Measurements from ENCODE around the gene ARHGAP8. TPM values are rescaled to one million over a fixed set of nuclear protein-coding genes. Genes with fewer than 3 reads are reported as not detected.

ARHGAP8 gene
- total and polyA plus RNA-seq, 2 experiments from 2014 or later: 62.8 to 64.9 TPM

DNA sequence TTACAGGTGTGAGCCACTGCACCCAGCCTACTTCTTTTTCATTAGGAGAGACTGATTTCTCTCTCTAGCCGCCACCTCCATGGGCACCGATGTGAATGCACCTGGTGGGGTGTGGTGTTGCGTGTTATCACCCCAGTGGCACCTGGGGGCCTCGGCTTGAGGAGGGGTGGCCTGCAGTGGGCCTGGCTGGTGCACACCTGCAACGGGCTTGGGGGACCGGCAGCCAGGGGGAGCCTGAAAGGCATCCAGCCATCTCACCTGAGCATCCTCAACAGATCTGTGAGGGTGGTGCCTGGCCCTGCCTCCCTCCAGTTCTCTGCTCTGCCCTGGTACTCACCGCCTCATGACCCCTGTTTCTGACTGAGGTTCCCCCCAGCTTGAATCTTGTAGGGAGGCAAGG lies 108.9 kb downstream of the ARHGAP8 start:
- Histone ChIP-seq H3K27ac (ENCODE audit: low read depth) (no peak overlapping the region), H3K4me2 (no peak overlapping the region), H3K4me3 (no peak overlapping the region), H3K9me2 (ENCODE audit: insufficient read depth) (no peaks in the 10 kb centered on the region), H3K36me3 (ENCODE audit: insufficient read depth) (no peaks in the 10 kb centered on the region), H3K27me3 (ENCODE audit: insufficient read depth) (no peaks in the 10 kb centered on the region), H3K79me2 (replicated peaks; ENCODE audit: insufficient read depth) (no peaks in the 10 kb centered on the region), H4K20me1 (replicated peaks; ENCODE audit: insufficient read depth) (no peaks in the 10 kb centered on the region), H3K4me1 (ENCODE audit: insufficient read depth) (no peaks in the 10 kb centered on the region), H2AFZ (no peak overlapping the region), H3F3A (replicated peaks; ENCODE audit: low read depth) (no peaks in the 10 kb centered on the region)
- Mint-ChIP-seq H3K4me3 (no peak overlapping the region), H3K9me3 (no peaks in the 10 kb centered on the region; the same call in 2 of the 3 replicates), H3K36me3 (ENCODE audit: low read depth) (peaks cover 38% of the 10 kb centered on the region), H3K27me3 (ENCODE audit: insufficient read depth, low read depth, poor library complexity) (peaks cover 14% of the 10 kb centered on the region), H3K4me1 (peaks cover 4% of the 10 kb centered on the region; the same call in 2 of the 3 replicates), H3K27ac (no peak overlapping the region)
- ATAC-seq (no peak), DNase-seq (ENCODE audit: low spot score) (no peak)
- TF ChIP-seq ZNF331 (CRISPR knock-in tag; IDR thresholded peaks at IDR 0.05; ENCODE audit: low read depth) (no peak), ZNF114 (CRISPR knock-in tag; IDR thresholded peaks at IDR 0.05) (no peak)
- TF ChIP-seq, protein P1, sequence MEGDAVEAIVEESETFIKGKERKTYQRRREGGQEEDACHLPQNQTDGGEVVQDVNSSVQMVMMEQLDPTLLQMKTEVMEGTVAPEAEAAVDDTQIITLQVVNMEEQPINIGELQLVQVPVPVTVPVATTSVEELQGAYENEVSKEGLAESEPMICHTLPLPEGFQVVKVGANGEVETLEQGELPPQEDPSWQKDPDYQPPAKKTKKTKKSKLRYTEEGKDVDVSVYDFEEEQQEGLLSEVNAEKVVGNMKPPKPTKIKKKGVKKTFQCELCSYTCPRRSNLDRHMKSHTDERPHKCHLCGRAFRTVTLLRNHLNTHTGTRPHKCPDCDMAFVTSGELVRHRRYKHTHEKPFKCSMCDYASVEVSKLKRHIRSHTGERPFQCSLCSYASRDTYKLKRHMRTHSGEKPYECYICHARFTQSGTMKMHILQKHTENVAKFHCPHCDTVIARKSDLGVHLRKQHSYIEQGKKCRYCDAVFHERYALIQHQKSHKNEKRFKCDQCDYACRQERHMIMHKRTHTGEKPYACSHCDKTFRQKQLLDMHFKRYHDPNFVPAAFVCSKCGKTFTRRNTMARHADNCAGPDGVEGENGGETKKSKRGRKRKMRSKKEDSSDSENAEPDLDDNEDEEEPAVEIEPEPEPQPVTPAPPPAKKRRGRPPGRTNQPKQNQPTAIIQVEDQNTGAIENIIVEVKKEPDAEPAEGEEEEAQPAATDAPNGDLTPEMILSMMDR (conservative IDR thresholded peaks at IDR 0.05; ENCODE audit: low read depth in 2 of 2): 0 out of 4 replicates have a peak, but pooled peaks of 1 of the 2 experiments have one; percentile 25

DNA sequence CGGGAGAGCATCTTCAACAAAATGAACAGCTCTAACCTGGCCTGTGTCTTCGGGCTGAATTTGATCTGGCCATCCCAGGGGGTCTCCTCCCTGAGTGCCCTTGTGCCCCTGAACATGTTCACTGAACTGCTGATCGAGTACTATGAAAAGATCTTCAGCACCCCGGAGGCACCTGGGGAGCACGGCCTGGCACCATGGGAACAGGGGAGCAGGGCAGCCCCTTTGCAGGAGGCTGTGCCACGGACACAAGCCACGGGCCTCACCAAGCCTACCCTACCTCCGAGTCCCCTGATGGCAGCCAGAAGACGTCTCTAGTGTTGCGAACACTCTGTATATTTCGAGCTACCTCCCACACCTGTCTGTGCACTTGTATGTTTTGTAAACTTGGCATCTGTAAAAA lies 109.9 kb downstream of the ARHGAP8 start:
- Histone ChIP-seq H3K27ac (ENCODE audit: low read depth) (no peak overlapping the region), H2AFZ (no peak overlapping the region), H3K4me2 (no peak overlapping the region), H3K4me3 (no peak overlapping the region), H3K4me1 (ENCODE audit: insufficient read depth) (no peaks in the 10 kb centered on the region), H3K79me2 (replicated peaks; ENCODE audit: insufficient read depth) (no peaks in the 10 kb centered on the region), H3F3A (replicated peaks; ENCODE audit: low read depth) (no peaks in the 10 kb centered on the region), H3K36me3 (ENCODE audit: insufficient read depth) (no peaks in the 10 kb centered on the region), H3K9me2 (ENCODE audit: insufficient read depth) (no peaks in the 10 kb centered on the region), H3K27me3 (ENCODE audit: insufficient read depth) (no peaks in the 10 kb centered on the region), H4K20me1 (replicated peaks; ENCODE audit: insufficient read depth) (no peaks in the 10 kb centered on the region)
- H3K36me3 Mint-ChIP-seq (ENCODE audit: low read depth): peaks cover 36% of the 10 kb centered on the region
- H3K9me3 Mint-ChIP-seq: no peaks in the 10 kb centered on the region; the same call in 2 of the 3 replicates
- H3K4me3 Mint-ChIP-seq: no peak overlapping the region
- peaks cover 14% of the 10 kb centered on the region for H3K27me3 Mint-ChIP-seq (ENCODE audit: insufficient read depth, low read depth, poor library complexity)
- peaks cover 4% of the 10 kb centered on the region; the same call in 2 of the 3 replicates for H3K4me1 Mint-ChIP-seq
- TF ChIP-seq ZNF331 (CRISPR knock-in tag; IDR thresholded peaks at IDR 0.05; ENCODE audit: low read depth) (no peak), EZH2 (IDR thresholded peaks at IDR 0.05; ENCODE audit: low read depth, unreplicated experiment) (no peak), NANOG (IDR thresholded peaks at IDR 0.05; ENCODE audit: borderline replicate concordance) (no peak)
- TF ChIP-seq, protein P2, sequence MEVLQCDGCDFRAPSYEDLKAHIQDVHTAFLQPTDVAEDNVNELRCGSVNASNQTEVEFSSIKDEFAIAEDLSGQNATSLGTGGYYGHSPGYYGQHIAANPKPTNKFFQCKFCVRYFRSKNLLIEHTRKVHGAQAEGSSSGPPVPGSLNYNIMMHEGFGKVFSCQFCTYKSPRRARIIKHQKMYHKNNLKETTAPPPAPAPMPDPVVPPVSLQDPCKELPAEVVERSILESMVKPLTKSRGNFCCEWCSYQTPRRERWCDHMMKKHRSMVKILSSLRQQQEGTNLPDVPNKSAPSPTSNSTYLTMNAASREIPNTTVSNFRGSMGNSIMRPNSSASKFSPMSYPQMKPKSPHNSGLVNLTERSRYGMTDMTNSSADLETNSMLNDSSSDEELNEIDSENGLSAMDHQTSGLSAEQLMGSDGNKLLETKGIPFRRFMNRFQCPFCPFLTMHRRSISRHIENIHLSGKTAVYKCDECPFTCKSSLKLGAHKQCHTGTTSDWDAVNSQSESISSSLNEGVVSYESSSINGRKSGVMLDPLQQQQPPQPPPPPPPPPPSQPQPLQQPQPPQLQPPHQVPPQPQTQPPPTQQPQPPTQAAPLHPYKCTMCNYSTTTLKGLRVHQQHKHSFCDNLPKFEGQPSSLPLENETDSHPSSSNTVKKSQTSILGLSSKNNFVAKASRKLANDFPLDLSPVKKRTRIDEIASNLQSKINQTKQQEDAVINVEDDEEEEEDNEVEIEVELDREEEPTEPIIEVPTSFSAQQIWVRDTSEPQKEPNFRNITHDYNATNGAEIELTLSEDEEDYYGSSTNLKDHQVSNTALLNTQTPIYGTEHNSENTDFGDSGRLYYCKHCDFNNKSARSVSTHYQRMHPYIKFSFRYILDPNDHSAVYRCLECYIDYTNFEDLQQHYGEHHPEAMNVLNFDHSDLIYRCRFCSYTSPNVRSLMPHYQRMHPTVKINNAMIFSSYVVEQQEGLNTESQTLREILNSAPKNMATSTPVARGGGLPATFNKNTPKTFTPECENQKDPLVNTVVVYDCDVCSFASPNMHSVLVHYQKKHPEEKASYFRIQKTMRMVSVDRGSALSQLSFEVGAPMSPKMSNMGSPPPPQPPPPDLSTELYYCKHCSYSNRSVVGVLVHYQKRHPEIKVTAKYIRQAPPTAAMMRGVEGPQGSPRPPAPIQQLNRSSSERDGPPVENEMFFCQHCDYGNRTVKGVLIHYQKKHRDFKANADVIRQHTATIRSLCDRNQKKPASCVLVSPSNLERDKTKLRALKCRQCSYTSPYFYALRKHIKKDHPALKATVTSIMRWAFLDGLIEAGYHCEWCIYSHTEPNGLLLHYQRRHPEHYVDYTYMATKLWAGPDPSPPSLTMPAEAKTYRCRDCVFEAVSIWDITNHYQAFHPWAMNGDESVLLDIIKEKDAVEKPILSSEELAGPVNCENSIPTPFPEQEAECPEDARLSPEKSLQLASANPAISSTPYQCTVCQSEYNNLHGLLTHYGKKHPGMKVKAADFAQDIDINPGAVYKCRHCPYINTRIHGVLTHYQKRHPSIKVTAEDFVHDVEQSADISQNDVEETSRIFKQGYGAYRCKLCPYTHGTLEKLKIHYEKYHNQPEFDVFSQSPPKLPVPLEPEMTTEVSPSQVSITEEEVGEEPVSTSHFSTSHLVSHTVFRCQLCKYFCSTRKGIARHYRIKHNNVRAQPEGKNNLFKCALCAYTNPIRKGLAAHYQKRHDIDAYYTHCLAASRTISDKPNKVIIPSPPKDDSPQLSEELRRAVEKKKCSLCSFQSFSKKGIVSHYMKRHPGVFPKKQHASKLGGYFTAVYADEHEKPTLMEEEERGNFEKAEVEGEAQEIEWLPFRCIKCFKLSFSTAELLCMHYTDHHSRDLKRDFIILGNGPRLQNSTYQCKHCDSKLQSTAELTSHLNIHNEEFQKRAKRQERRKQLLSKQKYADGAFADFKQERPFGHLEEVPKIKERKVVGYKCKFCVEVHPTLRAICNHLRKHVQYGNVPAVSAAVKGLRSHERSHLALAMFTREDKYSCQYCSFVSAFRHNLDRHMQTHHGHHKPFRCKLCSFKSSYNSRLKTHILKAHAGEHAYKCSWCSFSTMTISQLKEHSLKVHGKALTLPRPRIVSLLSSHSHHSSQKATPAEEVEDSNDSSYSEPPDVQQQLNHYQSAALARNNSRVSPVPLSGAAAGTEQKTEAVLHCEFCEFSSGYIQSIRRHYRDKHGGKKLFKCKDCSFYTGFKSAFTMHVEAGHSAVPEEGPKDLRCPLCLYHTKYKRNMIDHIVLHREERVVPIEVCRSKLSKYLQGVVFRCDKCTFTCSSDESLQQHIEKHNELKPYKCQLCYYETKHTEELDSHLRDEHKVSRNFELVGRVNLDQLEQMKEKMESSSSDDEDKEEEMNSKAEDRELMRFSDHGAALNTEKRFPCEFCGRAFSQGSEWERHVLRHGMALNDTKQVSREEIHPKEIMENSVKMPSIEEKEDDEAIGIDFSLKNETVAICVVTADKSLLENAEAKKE (CRISPR knock-in tag; IDR thresholded peaks at IDR 0.05): no peak
- TF ChIP-seq, protein P3, sequence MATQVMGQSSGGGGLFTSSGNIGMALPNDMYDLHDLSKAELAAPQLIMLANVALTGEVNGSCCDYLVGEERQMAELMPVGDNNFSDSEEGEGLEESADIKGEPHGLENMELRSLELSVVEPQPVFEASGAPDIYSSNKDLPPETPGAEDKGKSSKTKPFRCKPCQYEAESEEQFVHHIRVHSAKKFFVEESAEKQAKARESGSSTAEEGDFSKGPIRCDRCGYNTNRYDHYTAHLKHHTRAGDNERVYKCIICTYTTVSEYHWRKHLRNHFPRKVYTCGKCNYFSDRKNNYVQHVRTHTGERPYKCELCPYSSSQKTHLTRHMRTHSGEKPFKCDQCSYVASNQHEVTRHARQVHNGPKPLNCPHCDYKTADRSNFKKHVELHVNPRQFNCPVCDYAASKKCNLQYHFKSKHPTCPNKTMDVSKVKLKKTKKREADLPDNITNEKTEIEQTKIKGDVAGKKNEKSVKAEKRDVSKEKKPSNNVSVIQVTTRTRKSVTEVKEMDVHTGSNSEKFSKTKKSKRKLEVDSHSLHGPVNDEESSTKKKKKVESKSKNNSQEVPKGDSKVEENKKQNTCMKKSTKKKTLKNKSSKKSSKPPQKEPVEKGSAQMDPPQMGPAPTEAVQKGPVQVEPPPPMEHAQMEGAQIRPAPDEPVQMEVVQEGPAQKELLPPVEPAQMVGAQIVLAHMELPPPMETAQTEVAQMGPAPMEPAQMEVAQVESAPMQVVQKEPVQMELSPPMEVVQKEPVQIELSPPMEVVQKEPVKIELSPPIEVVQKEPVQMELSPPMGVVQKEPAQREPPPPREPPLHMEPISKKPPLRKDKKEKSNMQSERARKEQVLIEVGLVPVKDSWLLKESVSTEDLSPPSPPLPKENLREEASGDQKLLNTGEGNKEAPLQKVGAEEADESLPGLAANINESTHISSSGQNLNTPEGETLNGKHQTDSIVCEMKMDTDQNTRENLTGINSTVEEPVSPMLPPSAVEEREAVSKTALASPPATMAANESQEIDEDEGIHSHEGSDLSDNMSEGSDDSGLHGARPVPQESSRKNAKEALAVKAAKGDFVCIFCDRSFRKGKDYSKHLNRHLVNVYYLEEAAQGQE (IDR thresholded peaks at IDR 0.05; ENCODE audit: unreplicated experiment): no peak
- ATAC-seq (no peak), DNase-seq (ENCODE audit: low spot score) (no peak)
- H3K27ac Mint-ChIP-seq: no peak overlapping the region
